Hepatocyte (in vitro differentiated cells): Measurements from ENCODE around the gene TOR3A.

Experiments
- EZH2 ChIP-seq: fragments of 200-600 bp; sonication (generic); IDR thresholded peaks from 2 replicates; pipeline ENCODE4 v1.6.1; 2016; ENCODE audit warnings: antibody characterized with exemption, mild to moderate bottlenecking, borderline replicate concordance
- EZH2phosphoT487 ChIP-seq: fragments of 200-600 bp; sonication (generic); IDR thresholded peaks from one replicate; pipeline ENCODE4 v1.6.1; 2018; ENCODE audit warnings: antibody characterized with exemption, mild to moderate bottlenecking, low read depth, moderate library complexity; ENCODE audit not compliant: unreplicated experiment, severe bottlenecking
- TF ChIP-seq, protein P1 (sequence below): fragments of 200-600 bp; sonication (generic); IDR thresholded peaks from 2 replicates; pipeline ENCODE4 v1.5.1; 2016; ENCODE audit warnings: antibody characterized with exemption, mild to moderate bottlenecking; ENCODE audit not compliant: poor library complexity

GRCh38 chr1:179090923-179091322 is 9.1 kb downstream of the TOR3A start:
- TF ChIP-seq, protein P1, sequence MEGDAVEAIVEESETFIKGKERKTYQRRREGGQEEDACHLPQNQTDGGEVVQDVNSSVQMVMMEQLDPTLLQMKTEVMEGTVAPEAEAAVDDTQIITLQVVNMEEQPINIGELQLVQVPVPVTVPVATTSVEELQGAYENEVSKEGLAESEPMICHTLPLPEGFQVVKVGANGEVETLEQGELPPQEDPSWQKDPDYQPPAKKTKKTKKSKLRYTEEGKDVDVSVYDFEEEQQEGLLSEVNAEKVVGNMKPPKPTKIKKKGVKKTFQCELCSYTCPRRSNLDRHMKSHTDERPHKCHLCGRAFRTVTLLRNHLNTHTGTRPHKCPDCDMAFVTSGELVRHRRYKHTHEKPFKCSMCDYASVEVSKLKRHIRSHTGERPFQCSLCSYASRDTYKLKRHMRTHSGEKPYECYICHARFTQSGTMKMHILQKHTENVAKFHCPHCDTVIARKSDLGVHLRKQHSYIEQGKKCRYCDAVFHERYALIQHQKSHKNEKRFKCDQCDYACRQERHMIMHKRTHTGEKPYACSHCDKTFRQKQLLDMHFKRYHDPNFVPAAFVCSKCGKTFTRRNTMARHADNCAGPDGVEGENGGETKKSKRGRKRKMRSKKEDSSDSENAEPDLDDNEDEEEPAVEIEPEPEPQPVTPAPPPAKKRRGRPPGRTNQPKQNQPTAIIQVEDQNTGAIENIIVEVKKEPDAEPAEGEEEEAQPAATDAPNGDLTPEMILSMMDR, result no peak
- TF ChIP-seq EZH2phosphoT487, result no peak
- no peak for TF ChIP-seq EZH2
